SK-N-MC (cell line): ENCODE results near the gene PLXNA2.

ENCODE experiments used
- DNase-seq: peaks from one replicate; pipeline ENCODE4 v3.0.0-alpha.2; 2011; ENCODE audit warnings: low read depth, low spot score
- H3K27ac ChIP-seq: fragments of 200-600 bp; sonication (generic); 2 replicates; pipeline ENCODE4 v1.5.1; 2016; ENCODE audit warnings: mixed run types
- H3K36me3 ChIP-seq: fragments of 200-600 bp; sonication (generic); 2 replicates; pipeline ENCODE4 v1.6.1; 2017; ENCODE audit warnings: antibody characterized with exemption, low read length, mixed read lengths; ENCODE audit not compliant: insufficient read depth
- H3K4me3 ChIP-seq: fragments of 200-600 bp; sonication (generic); 2 replicates; pipeline ENCODE4 v1.5.1; 2016
- H3K9ac ChIP-seq: fragments of 200-600 bp; sonication (generic); 2 replicates; pipeline ENCODE4 v1.8.0; 2017; ENCODE audit warnings: mixed run types, mixed read lengths; ENCODE audit not compliant: insufficient read length
- H3K9me3 ChIP-seq: fragments of 200-600 bp; sonication (generic); 2 replicates; pipeline ENCODE4 v1.6.1; 2017; ENCODE audit warnings: low read depth, mild to moderate bottlenecking, antibody characterized with exemption, low read length, moderate library complexity, mixed read lengths
- EZH2 ChIP-seq: fragments of 200-600 bp; sonication (generic); IDR thresholded peaks from one replicate; pipeline ENCODE4 v1.6.1; 2017; ENCODE audit warnings: antibody characterized with exemption
- FOXP2 ChIP-seq: optimal IDR thresholded peaks from 2 replicates; pipeline ENCODE3; 2011; ENCODE audit warnings: mild to moderate bottlenecking, moderate library complexity; ENCODE audit not compliant: insufficient read depth; ENCODE audit errors: extremely low read length, control extremely low read depth
- POLR2AphosphoS5 ChIP-seq: IDR thresholded peaks from 2 replicates; pipeline ENCODE4 v1.6.1; 2012; ENCODE audit warnings: mild to moderate bottlenecking, low read depth, low read length, borderline replicate concordance

PLXNA2 gene, protein sequence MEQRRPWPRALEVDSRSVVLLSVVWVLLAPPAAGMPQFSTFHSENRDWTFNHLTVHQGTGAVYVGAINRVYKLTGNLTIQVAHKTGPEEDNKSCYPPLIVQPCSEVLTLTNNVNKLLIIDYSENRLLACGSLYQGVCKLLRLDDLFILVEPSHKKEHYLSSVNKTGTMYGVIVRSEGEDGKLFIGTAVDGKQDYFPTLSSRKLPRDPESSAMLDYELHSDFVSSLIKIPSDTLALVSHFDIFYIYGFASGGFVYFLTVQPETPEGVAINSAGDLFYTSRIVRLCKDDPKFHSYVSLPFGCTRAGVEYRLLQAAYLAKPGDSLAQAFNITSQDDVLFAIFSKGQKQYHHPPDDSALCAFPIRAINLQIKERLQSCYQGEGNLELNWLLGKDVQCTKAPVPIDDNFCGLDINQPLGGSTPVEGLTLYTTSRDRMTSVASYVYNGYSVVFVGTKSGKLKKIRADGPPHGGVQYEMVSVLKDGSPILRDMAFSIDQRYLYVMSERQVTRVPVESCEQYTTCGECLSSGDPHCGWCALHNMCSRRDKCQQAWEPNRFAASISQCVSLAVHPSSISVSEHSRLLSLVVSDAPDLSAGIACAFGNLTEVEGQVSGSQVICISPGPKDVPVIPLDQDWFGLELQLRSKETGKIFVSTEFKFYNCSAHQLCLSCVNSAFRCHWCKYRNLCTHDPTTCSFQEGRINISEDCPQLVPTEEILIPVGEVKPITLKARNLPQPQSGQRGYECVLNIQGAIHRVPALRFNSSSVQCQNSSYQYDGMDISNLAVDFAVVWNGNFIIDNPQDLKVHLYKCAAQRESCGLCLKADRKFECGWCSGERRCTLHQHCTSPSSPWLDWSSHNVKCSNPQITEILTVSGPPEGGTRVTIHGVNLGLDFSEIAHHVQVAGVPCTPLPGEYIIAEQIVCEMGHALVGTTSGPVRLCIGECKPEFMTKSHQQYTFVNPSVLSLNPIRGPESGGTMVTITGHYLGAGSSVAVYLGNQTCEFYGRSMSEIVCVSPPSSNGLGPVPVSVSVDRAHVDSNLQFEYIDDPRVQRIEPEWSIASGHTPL (N-terminal part only)

DNA sequence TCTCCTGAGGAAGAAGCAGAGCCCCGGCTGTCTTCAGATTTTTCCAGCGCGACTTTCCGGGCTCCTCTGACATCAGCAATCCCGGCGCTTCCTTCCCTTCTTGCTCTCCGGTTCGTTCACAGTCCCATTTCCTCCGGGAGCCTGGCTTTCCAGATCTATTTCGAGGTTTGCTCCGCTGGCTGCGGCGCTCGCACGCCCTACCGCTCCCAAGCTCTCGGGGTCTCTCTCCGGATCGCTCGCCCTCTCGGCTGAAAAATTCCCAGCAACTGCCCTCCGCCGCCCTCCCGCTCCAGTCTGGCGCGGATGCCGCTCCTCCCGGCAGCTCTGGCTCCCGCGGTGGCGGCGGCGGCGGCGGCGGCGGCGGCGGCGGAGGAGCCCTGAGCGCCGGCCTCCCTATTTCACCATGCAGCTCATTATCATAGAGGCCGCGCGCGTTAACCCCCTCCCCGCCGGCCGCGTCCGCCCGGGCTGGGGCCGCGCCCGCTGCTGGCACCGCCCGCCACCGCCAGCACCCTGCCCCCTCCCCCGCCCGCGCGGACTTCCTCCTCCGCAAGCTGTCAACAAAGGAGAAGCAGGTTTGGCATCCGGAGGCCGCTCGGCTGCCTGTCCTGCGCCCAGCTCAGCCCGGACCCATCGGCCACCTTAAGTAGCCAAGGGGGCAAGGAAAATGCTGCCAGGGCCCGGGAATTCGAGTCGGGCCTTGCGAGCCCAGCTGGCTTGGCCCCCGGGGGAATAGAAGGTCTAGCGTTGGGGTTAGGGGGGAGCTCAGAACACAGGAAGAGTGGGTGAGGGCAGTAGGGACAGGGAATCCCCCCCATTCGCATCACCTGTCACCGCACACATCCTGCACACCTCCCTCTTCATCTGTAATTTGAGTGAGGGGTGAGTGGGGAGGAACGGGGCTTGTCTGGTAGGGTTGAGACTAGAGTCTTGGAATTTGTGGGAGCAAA, at the start of gene PLXNA2:
Gene PLXNA2 (minus strand): TSS at position 418 of the 950 bp plus-strand sequence. CDS start 26,462 bp downstream, outside the sequence.
- Histone ChIP-seq H3K9ac (no peak within 1 kb of the TSS), H3K27ac (no peak within 1 kb of the TSS), H3K36me3 (no peaks in the 10 kb centered on the region), H3K4me3 (peak within 1 kb of the TSS; percentile 71), H3K9me3 (no peaks in the 10 kb centered on the region)
- DNase-seq: no peak
- TF ChIP-seq FOXP2 (no peak), POLR2AphosphoS5 (no peak), EZH2 (no peak)

DNA sequence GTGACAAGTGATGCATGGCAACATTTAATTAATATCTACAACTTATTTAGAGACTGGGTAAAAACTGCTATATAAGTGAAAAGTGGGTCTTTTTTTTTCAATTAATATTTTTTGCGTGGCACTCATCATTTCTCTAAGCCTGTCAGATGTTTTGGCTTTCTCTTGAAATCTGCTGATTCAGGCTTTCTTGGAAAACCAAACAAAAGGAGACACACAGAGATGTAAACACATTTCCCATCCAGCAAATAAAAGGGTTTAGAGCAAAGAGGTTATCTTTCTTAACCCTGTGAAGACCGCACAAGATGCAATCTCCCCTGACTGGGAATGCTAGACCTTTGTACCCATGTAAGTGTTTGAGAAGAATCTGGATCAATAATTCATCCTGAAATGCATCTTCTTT, 48.7 kb upstream of the PLXNA2 start:
- H3K9ac ChIP-seq: no peak overlapping the region
- TF ChIP-seq FOXP2 (no peak), POLR2AphosphoS5 (no peak), EZH2 (no peak)
- H3K36me3 ChIP-seq: no peaks in the 10 kb centered on the region
- no peak for DNase-seq
- no peaks in the 10 kb centered on the region for H3K9me3 ChIP-seq
- H3K27ac ChIP-seq: no peak overlapping the region
- H3K4me3 ChIP-seq: no peak overlapping the region

DNA sequence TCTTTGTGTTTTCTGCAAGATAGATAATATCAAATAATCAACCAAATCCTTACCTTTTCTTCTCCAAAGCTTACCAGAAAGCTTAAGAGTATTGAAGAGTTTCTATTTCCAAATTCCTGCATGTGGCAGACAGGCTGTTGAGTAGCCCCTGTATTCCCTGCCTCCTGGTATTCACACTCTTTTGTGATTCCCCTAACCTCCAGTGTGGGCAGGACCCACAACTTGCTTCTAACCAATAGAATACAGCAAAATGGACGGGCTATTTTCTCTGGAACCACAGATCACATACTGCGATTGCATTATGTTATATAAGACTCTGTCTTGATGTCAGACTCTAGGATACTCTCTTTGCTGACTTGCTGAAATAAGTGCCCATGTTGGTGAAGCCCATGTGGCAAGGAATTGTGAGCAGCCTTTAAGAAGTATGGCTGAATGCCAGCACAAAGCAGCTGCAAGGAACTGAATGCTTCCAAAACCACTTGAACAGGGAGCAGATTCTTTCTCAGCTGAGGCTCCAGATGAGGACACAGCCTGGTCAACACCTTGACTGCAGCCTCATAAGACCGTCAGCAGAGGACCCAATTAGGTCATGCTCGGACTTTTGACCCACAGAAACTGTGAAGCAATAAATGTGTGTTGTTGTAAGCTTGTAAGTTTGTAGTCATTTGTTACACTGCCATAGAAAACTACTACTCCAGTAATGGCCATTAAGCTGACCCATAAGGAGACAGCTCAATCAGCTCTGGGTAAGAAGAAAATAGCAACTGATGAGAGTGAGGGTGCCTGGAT, 47.9 kb upstream of the PLXNA2 start:
- H3K9me3 ChIP-seq: no peaks in the 10 kb centered on the region
- DNase-seq: no peak
- TF ChIP-seq EZH2 (no peak), FOXP2 (no peak), POLR2AphosphoS5 (no peak)
- no peak overlapping the region for H3K4me3 ChIP-seq
- H3K9ac ChIP-seq: no peak overlapping the region
- H3K27ac ChIP-seq: no peak overlapping the region
- no peaks in the 10 kb centered on the region for H3K36me3 ChIP-seq

DNA sequence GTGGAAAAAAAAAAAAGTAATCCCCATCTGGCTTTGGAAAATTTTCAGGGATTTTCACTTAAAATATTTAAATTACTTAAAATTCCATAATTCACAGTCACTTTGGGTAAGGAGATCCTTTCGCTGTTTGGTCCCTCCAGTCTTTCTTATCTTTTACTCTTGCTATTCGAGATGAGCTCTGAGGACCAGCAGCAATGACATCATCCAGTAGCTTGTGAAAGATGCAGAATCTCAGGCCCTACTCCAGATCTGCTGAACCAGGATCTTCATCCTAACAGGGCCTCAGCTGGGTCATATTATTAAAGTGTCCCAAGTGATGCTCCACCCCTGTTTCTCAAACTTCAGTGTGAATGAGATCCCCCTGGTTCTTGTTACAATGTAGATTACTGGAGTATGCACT, 46.9 kb upstream of the PLXNA2 start:
- TF ChIP-seq POLR2AphosphoS5 (no peak), FOXP2 (no peak), EZH2 (no peak)
- Histone ChIP-seq H3K9me3 (no peaks in the 10 kb centered on the region), H3K27ac (no peak overlapping the region), H3K9ac (no peak overlapping the region), H3K36me3 (no peaks in the 10 kb centered on the region), H3K4me3 (no peak overlapping the region)
- DNase-seq: no peak

DNA sequence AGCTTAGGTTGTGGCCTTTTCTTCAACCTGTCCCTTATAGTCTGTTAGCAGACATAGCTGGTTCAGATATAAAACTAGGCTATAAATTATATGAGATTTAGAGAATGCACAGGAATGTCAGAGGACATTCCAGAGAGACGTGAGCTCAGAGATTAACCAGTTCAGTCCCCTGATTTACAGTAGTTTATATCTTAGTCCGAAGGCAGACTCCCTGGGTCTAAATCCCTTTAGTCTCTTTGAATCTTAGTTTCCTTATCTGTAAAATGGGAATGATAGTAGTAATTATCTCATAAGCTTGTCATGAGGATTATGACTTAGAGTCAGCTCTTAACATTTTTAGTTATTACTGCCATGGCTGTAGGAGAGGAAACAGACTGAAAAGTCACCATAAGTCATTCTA, 45.5 kb upstream of the PLXNA2 start:
- H3K9me3 ChIP-seq: no peaks in the 10 kb centered on the region
- H3K27ac ChIP-seq: no peak overlapping the region
- H3K9ac ChIP-seq: no peak overlapping the region
- TF ChIP-seq EZH2 (no peak), POLR2AphosphoS5 (no peak), FOXP2 (no peak)
- no peaks in the 10 kb centered on the region for H3K36me3 ChIP-seq
- no peak overlapping the region for H3K4me3 ChIP-seq
- DNase-seq: no peak

DNA sequence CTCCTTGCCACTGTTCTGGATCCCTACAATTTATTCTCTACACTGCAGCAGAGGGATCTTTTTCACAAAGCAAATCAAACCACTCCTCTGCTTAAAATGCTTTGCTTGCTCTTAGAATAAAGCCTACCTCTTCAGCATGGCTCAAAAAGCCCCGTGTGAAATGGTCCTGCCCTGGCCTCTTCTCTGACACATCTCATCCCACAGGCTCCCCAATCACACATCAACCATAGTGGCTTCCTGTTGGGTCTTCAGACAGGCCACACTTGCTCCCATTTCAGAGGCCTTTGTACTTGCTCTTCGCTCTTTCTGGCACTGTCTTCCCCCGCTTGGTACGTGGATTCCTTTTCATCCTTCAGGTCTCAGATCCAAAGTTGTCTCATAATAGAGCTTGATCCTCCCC, 44.3 kb upstream of the PLXNA2 start:
- TF ChIP-seq FOXP2: no peak
- no peak for TF ChIP-seq POLR2AphosphoS5
- TF ChIP-seq EZH2: no peak
- Histone ChIP-seq H3K4me3 (no peak overlapping the region), H3K36me3 (no peaks in the 10 kb centered on the region)

DNA sequence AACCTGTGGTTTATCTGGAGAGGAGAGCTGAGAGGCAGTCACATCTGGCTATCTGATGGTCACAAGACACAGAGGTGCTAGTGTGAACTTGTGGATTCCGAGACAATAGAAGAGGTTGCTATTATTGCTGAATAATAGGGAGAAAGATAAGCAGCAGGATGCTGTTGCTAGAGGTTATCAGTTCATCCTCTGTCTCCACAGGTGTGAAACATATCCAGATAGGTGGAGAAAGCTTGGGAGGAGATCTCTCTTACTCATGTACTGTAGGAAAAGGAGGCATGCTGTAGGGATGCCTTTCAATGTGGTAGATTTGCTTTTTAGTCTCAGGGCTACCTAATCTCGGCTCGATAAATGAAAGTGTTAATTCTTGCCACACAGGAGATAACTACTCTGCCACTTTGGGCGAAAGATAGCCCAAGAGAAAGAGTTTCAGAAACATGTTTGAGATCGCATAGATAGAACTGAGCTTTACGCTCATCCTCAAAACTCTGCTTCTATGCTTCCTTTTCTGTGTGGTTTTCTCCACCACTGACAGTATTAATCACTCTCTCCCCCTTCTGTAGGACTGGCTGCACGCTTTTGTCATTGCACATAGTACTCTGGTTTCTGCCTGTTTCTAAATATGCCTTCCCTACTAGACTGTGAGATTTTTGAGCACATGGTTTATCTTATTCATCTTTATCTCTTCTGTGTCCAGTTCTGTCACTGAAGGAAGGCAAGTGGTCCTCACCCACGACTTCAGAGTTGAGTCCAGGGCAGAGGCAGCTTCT, 36.7 kb upstream of the PLXNA2 start:
- Histone ChIP-seq H3K4me3 (no peak overlapping the region), H3K27ac (no peak overlapping the region), H3K36me3 (no peaks in the 10 kb centered on the region), H3K9ac (no peak overlapping the region), H3K9me3 (no peaks in the 10 kb centered on the region)
- TF ChIP-seq FOXP2: no peak
- no peak for DNase-seq

More for the DNA sequence above, 44.3 kb upstream of the PLXNA2 start:
- no peak for DNase-seq
- H3K9ac ChIP-seq: no peak overlapping the region
- H3K9me3 ChIP-seq: no peaks in the 10 kb centered on the region
- H3K27ac ChIP-seq: no peak overlapping the region
